Smooth muscle cell (in vitro differentiated cells): ENCODE measurements around the gene MMEL1. TPM values are rescaled to one million over a fixed set of nuclear protein-coding genes. Genes with fewer than 3 reads are reported as not detected.

Experiments used
- DNase-seq: peaks from one replicate; lab custom pipeline; 2025; ENCODE audit not compliant: unreplicated experiment; lab: John Stamatoyannopoulos, UW
- H2AFZ ChIP-seq: fragments of 200-600 bp; sonication (generic); 2 replicates; pipeline ENCODE4 v1.6.0; 2016; ENCODE audit warnings: antibody characterized with exemption, low read depth, mild to moderate bottlenecking
- H3F3A ChIP-seq: fragments of 200-600 bp; sonication (generic); 2 replicates; pipeline ENCODE4 v1.6.0; 2017; ENCODE audit warnings: antibody characterized with exemption, low read depth
- H3K27ac ChIP-seq: fragments of 200-600 bp; sonication (generic); 2 replicates; pipeline ENCODE4 v1.5.1; 2016; ENCODE audit warnings: low read depth, mild to moderate bottlenecking
- H3K27me3 ChIP-seq: fragments of 200-600 bp; sonication (generic); 2 replicates; pipeline ENCODE4 v1.6.1; 2016; ENCODE audit warnings: low read depth, mild to moderate bottlenecking
- H3K36me3 ChIP-seq: fragments of 200-600 bp; sonication (generic); 2 replicates; pipeline ENCODE4 v1.5.1; 2016; ENCODE audit warnings: low read depth
- H3K4me1 ChIP-seq: fragments of 200-600 bp; sonication (generic); 2 replicates; pipeline ENCODE4 v1.5.1; 2016; ENCODE audit warnings: low read depth
- H3K4me2 ChIP-seq: fragments of 200-600 bp; sonication (generic); 2 replicates; pipeline ENCODE4 v1.6.0; 2016; ENCODE audit warnings: mild to moderate bottlenecking
- H3K4me3 ChIP-seq: fragments of 200-600 bp; sonication (generic); 2 replicates; pipeline ENCODE4 v1.5.1; 2016; ENCODE audit warnings: mild to moderate bottlenecking
- H3K79me2 ChIP-seq: fragments of 200-600 bp; sonication (generic); 2 replicates; pipeline ENCODE4 v1.6.0; 2016; ENCODE audit warnings: low read depth, mild to moderate bottlenecking
- H3K9ac ChIP-seq: fragments of 200-600 bp; sonication (generic); 2 replicates; pipeline ENCODE4 v1.6.0; 2016; ENCODE audit warnings: low read depth
- H3K9me3 ChIP-seq: fragments of 200-600 bp; sonication (generic); replicated peaks from 2 replicates; pipeline ENCODE4 v1.5.1; 2016; ENCODE audit warnings: low read depth
- H4K20me1 ChIP-seq: fragments of 200-600 bp; sonication (generic); 2 replicates; pipeline ENCODE4 v1.6.0; 2016; ENCODE audit warnings: low read depth
- CTCF ChIP-seq: fragments of 200-600 bp; sonication (generic); IDR thresholded peaks from 2 replicates; pipeline ENCODE4 v1.5.1; 2017; ENCODE audit warnings: borderline replicate concordance, mild to moderate bottlenecking, antibody characterized with exemption; ENCODE audit not compliant: insufficient read depth, poor library complexity, severe bottlenecking
- WGBS: methylation state at CpG from one replicate; pipeline ENCODE4 v1.1.7; 2016; ENCODE audit warnings: low lambda C conversion rate; 5-methylcytosine and 5-hydroxymethylcytosine counted together
- polyA plus RNA-seq: library from polyadenylated mRNA; unstranded; fragments of >200 nt; fragmentation: Nextera tagmentation; extraction: Ambion mirVana; gene quantifications from 2 replicates; pipeline ENCODE4 v1.2.1, GENCODE V29; 2016
- total RNA-seq: library from RNA; depleted of rRNA; stranded (reverse); fragments of >200 nt; gene quantifications from 2 replicates; pipeline ENCODE4 v1.2.3, GENCODE V29; 2014

MMEL1 gene
- total and polyA plus RNA-seq, 2 experiments from 2014 or later = 3.4 TPM; not detected in 1

- Histone ChIP-seq H3K79me2 (no peaks in the 10 kb centered on the region), H3K4me1 (no peaks in the 10 kb centered on the region), H2AFZ (no peak overlapping the region), H3K36me3 (no peaks in the 10 kb centered on the region), H3K9ac (no peak overlapping the region), H3K27me3 (no peaks in the 10 kb centered on the region), H3K27ac (no peak overlapping the region), H3F3A (no peaks in the 10 kb centered on the region), H3K4me3 (no peak overlapping the region), H4K20me1 (no peaks in the 10 kb centered on the region), H3K9me3 (no peaks in the 10 kb centered on the region), H3K4me2 (no peak overlapping the region)
- no peak for DNase-seq
- no peak for TF ChIP-seq CTCF
- 75% methylated on average over 14 of the region's 14 CpGs for WGBS
These were observed 67.9 kb downstream of the MMEL1 start for GRCh38 chr1:2564815-2565374.

GRCh38 chr1:2564006-2564814, 68.6 kb downstream of the MMEL1 start:
- 86% methylated on average over 17 of the region's 20 CpGs for WGBS
- no peak for DNase-seq
- no peaks in the 10 kb centered on the region for H3K79me2 ChIP-seq

GRCh38 chr1:2563205-2563604, 69.6 kb downstream of the MMEL1 start:
- no peak overlapping the region for H3K4me3 ChIP-seq
- no peak overlapping the region for H2AFZ ChIP-seq
- no peaks in the 10 kb centered on the region for H3K27me3 ChIP-seq
- no peaks in the 10 kb centered on the region for H3K36me3 ChIP-seq
- no peak for TF ChIP-seq CTCF
- H3K4me1 ChIP-seq = no peaks in the 10 kb centered on the region
- H3K79me2 ChIP-seq = no peaks in the 10 kb centered on the region
- H3F3A ChIP-seq = no peaks in the 10 kb centered on the region
- no peak overlapping the region for H3K27ac ChIP-seq
- no peak overlapping the region for H3K4me2 ChIP-seq
- WGBS = 91% methylated on average over 18 of the region's 18 CpGs
- H3K9ac ChIP-seq = no peak overlapping the region
- H4K20me1 ChIP-seq = no peaks in the 10 kb centered on the region
- DNase-seq = no peak
- H3K9me3 ChIP-seq = no peaks in the 10 kb centered on the region

More at GRCh38 chr1:2564006-2564814, 68.6 kb downstream of the MMEL1 start:
- no peaks in the 10 kb centered on the region for H4K20me1 ChIP-seq
- no peak overlapping the region for H3K9ac ChIP-seq
- no peaks in the 10 kb centered on the region for H3K4me1 ChIP-seq
- no peak overlapping the region for H3K27ac ChIP-seq
- H3K27me3 ChIP-seq = no peaks in the 10 kb centered on the region
- no peak overlapping the region for H2AFZ ChIP-seq
- no peak for TF ChIP-seq CTCF
- no peak overlapping the region for H3K4me2 ChIP-seq
- no peak overlapping the region for H3K4me3 ChIP-seq
- no peaks in the 10 kb centered on the region for H3K9me3 ChIP-seq
- H3F3A ChIP-seq = no peaks in the 10 kb centered on the region
- no peaks in the 10 kb centered on the region for H3K36me3 ChIP-seq
